MM.1S (cell line): ENCODE measurements around the gene RPS6KA2.

Experiments
- DNase-seq: peaks from one replicate; pipeline ENCODE4 v3.0.0-alpha.2; 2015
- H2AFZ ChIP-seq: fragments of 300-600 bp; sonication (generic); 2 replicates; pipeline ENCODE4 v1.6.0; 2016; ENCODE audit warnings: antibody characterized with exemption, low read length
- H3F3A ChIP-seq: fragments of 300-600 bp; sonication (generic); 2 replicates; pipeline ENCODE4 v1.6.1; 2016; ENCODE audit warnings: mild to moderate bottlenecking, antibody characterized with exemption, low read length, moderate library complexity, mixed read lengths; ENCODE audit not compliant: insufficient read depth
- H3K27ac ChIP-seq: fragments of 300-600 bp; sonication (generic); 2 replicates; pipeline ENCODE4 v1.5.1; 2016; ENCODE audit warnings: mild to moderate bottlenecking, low read length
- H3K27me3 ChIP-seq: fragments of 300-600 bp; sonication (generic); replicated peaks from 2 replicates; pipeline ENCODE4 v1.6.0; 2016; ENCODE audit warnings: low read length; ENCODE audit not compliant: insufficient read depth
- H3K36me3 ChIP-seq: fragments of 300-600 bp; sonication (generic); replicated peaks from 2 replicates; pipeline ENCODE4 v1.6.1; 2016; ENCODE audit warnings: mild to moderate bottlenecking, low read length, mixed read lengths; ENCODE audit not compliant: insufficient read depth
- H3K4me1 ChIP-seq: fragments of 300-600 bp; sonication (generic); 2 replicates; pipeline ENCODE4 v1.6.1; 2016; ENCODE audit warnings: low read length, mixed read lengths
- H3K4me2 ChIP-seq: fragments of 300-600 bp; sonication (generic); 2 replicates; pipeline ENCODE4 v1.6.0; 2016; ENCODE audit warnings: low read depth, low read length
- H3K4me3 ChIP-seq: fragments of 300-600 bp; sonication (generic); 2 replicates; pipeline ENCODE4 v1.5.1; 2016; ENCODE audit warnings: low read length, mixed read lengths
- H3K79me2 ChIP-seq: fragments of 300-600 bp; sonication (generic); 2 replicates; pipeline ENCODE4 v1.6.1; 2016; ENCODE audit warnings: mixed run types, low read length, mixed read lengths
- H3K9ac ChIP-seq: fragments of 300-600 bp; sonication (generic); 2 replicates; pipeline ENCODE4 v1.6.1; 2016; ENCODE audit warnings: low read length, mixed read lengths
- H3K9me2 ChIP-seq: fragments of 300-600 bp; sonication (generic); replicated peaks from 2 replicates; pipeline ENCODE4 v1.6.1; 2016; ENCODE audit warnings: mild to moderate bottlenecking, low read length, mixed read lengths; ENCODE audit not compliant: insufficient read depth
- H3K9me3 ChIP-seq: fragments of 300-600 bp; sonication (generic); replicated peaks from 2 replicates; pipeline ENCODE4 v1.6.1; 2016; ENCODE audit warnings: mild to moderate bottlenecking, low read length, mixed read lengths; ENCODE audit not compliant: insufficient read depth
- H4K20me1 ChIP-seq: fragments of 300-600 bp; sonication (generic); 2 replicates; pipeline ENCODE4 v1.6.1; 2016; ENCODE audit warnings: mild to moderate bottlenecking, low read length, moderate library complexity, mixed read lengths; ENCODE audit not compliant: insufficient read depth
- EZH2 ChIP-seq: fragments of 300-600 bp; sonication (generic); optimal IDR thresholded peaks from 2 replicates; pipeline ENCODE3; 2017; ENCODE audit warnings: low read depth, mild to moderate bottlenecking, antibody characterized with exemption, low read length, mixed read lengths
- EZH2phosphoT487 ChIP-seq: fragments of 300-600 bp; sonication (generic); IDR thresholded peaks from 2 replicates; pipeline ENCODE4 v1.6.1; 2018; ENCODE audit warnings: antibody characterized with exemption, low read length
- TF ChIP-seq, protein P1 (sequence below): fragments of 300-600 bp; sonication (generic); IDR thresholded peaks from 2 replicates; pipeline ENCODE4 v1.5.1; 2016; ENCODE audit warnings: antibody characterized with exemption, low read length, mixed read lengths

The RPS6KA2 gene

DNA sequence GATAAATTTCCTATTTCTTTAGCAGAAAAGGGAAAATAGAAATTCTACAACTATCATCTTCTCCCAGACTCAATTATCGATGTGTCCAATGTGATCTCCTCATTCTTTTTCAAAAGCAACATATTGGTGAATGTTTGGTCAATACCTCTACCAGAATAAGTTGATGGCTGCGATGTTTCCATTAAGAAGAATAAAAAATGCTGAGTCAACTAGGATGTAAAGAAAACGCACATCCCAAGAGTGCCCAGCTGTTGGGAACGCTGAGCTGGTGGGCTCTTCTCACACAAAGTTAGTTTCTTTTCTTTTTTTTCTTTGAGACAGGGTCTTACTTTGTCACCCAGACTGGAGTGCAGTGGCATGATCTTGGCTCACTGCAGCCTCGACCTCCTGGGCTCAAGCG, 80.4 kb downstream of the RPS6KA2 start:
- Histone ChIP-seq H3K4me2 (no peak overlapping the region), H3K27ac (no peak overlapping the region), H3K9me3 (no peaks in the 10 kb centered on the region), H3K4me3 (no peak overlapping the region), H2AFZ (no peak overlapping the region), H4K20me1 (no peaks in the 10 kb centered on the region), H3K36me3 (no peaks in the 10 kb centered on the region), H3F3A (no peaks in the 10 kb centered on the region), H3K79me2 (no peaks in the 10 kb centered on the region), H3K4me1 (no peaks in the 10 kb centered on the region), H3K27me3 (no peaks in the 10 kb centered on the region), H3K9me2 (no peaks in the 10 kb centered on the region), H3K9ac (no peak overlapping the region)
- TF ChIP-seq, protein P1, sequence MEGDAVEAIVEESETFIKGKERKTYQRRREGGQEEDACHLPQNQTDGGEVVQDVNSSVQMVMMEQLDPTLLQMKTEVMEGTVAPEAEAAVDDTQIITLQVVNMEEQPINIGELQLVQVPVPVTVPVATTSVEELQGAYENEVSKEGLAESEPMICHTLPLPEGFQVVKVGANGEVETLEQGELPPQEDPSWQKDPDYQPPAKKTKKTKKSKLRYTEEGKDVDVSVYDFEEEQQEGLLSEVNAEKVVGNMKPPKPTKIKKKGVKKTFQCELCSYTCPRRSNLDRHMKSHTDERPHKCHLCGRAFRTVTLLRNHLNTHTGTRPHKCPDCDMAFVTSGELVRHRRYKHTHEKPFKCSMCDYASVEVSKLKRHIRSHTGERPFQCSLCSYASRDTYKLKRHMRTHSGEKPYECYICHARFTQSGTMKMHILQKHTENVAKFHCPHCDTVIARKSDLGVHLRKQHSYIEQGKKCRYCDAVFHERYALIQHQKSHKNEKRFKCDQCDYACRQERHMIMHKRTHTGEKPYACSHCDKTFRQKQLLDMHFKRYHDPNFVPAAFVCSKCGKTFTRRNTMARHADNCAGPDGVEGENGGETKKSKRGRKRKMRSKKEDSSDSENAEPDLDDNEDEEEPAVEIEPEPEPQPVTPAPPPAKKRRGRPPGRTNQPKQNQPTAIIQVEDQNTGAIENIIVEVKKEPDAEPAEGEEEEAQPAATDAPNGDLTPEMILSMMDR: no peak
- no peak for DNase-seq

DNA sequence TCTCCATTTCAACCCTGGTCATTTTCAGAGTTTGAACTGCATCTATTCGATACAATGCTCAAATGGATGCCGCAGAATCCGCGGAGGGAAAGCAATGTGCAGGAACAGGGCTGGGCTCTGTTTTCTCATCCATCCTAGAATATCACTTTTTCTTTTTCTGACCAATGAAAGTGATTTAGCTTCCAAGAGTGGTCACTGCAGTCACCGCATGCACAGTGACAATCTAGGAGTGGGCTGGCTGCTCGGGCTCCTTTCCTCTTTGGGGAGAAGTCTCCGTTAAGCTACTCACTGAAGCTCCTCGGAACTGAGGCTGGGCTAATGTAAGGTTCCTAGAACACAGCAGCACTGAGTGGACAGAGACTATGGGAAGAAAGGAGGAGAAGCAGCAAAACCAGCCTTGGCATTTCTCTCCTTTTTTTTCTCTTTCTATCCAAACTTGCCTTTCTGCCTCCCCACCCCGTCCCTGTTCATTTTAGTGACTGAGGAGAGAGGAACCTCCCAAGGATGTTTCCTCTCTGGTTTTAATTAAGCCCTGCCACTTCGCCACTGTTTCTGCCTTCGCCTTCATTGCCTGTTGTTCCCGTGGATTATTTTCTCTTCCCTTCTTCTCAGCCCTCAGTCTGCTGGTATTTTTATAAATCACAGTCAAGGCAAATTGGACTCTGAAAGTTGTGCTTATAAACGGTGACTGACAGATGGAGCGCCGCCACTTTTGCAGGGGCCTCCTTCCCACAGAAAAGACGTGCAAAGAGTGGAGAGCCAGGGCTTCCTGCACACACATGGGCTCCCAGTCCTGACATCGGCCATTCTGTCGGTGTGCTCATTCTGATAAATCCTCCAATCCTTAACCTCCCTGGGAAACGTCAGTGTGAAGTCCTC, 81.7 kb downstream of the RPS6KA2 start:
- no peak for DNase-seq
- Histone ChIP-seq H3K9me2 (no peaks in the 10 kb centered on the region), H3K79me2 (no peaks in the 10 kb centered on the region), H3K27me3 (no peaks in the 10 kb centered on the region), H3K9ac (no peak overlapping the region), H4K20me1 (no peaks in the 10 kb centered on the region), H3K4me2 (no peak overlapping the region), H3F3A (no peaks in the 10 kb centered on the region), H3K9me3 (no peaks in the 10 kb centered on the region), H3K4me1 (no peaks in the 10 kb centered on the region), H3K27ac (no peak overlapping the region), H3K36me3 (no peaks in the 10 kb centered on the region), H3K4me3 (no peak overlapping the region), H2AFZ (no peak overlapping the region)
- TF ChIP-seq EZH2phosphoT487 (no peak), EZH2 (no peak)
- TF ChIP-seq, protein P1: no peak

DNA sequence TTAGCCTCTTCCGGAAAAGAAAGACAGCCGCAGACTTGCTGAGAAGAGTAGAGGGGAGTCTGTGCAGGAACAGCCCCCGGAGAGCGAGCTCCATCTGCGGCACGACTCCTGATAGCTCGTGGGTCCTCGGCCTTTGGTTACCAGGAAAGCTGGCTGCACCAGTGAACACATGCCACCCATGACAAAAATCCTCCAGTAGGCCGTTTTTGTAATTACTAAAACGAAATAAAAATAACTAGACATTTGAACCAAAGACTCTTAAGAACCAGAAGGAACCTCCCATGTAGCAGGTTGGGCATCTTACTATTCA, 82.8 kb downstream of the RPS6KA2 start:
- Histone ChIP-seq H3K9ac (no peak overlapping the region), H4K20me1 (no peaks in the 10 kb centered on the region), H3K4me2 (no peak overlapping the region), H3K9me2 (no peaks in the 10 kb centered on the region), H3K4me3 (no peak overlapping the region), H2AFZ (no peak overlapping the region), H3F3A (no peaks in the 10 kb centered on the region), H3K9me3 (no peaks in the 10 kb centered on the region), H3K4me1 (no peaks in the 10 kb centered on the region), H3K36me3 (no peaks in the 10 kb centered on the region), H3K79me2 (no peaks in the 10 kb centered on the region), H3K27ac (no peak overlapping the region), H3K27me3 (no peaks in the 10 kb centered on the region)
- no peak for TF ChIP-seq EZH2phosphoT487
- TF ChIP-seq EZH2: no peak
- TF ChIP-seq, protein P1: no peak
- DNase-seq: no peak
